ENCODE results near the gene CCDC137. TPM values are rescaled to one million over a fixed set of nuclear protein-coding genes. Genes with fewer than 3 reads are reported as not detected.

The CCDC137 gene
- total RNA-seq, 2 donors from 2014 or later: 7.3 to 10.8 TPM

- no peak for ATAC-seq (ENCODE audit: insufficient number of reproducible peaks, low FRiP score, low read depth)
- DNase-seq (ENCODE audit: low spot score): no peak
- no peak for TF ChIP-seq CTCF (IDR thresholded peaks at IDR 0.05)
- no peak overlapping the region for H3K27ac ChIP-seq
- no peaks in the 10 kb centered on the region for H3K4me1 ChIP-seq (ENCODE audit: control insufficient read depth in 1 of 2, low read depth in 2 of 2)
- H3K27me3 ChIP-seq (replicated peaks; ENCODE audit: insufficient read depth): no peaks in the 10 kb centered on the region
- peaks cover 87% of the 10 kb centered on the region for H3K36me3 ChIP-seq
- no peak overlapping the region for H3K4me3 ChIP-seq
- H3K9me3 ChIP-seq: no peaks in the 10 kb centered on the region
Observed at GRCh38 chr17:81693509-81694210, 27.1 kb downstream of the CCDC137 start.

- H3K27ac ChIP-seq: no peak overlapping the region
- no peaks in the 10 kb centered on the region for H3K4me1 ChIP-seq (ENCODE audit: control insufficient read depth in 1 of 2, low read depth in 2 of 2)
- no peak for ATAC-seq (ENCODE audit: insufficient number of reproducible peaks, low FRiP score, low read depth)
- no peaks in the 10 kb centered on the region for H3K9me3 ChIP-seq
- TF ChIP-seq CTCF (IDR thresholded peaks at IDR 0.05): no peak
- no peaks in the 10 kb centered on the region for H3K27me3 ChIP-seq (replicated peaks; ENCODE audit: insufficient read depth)
- no peak for DNase-seq (ENCODE audit: low spot score)
- H3K36me3 ChIP-seq: peaks cover 77% of the 10 kb centered on the region
- H3K4me3 ChIP-seq: no peak overlapping the region
Observed at GRCh38 chr17:81694810-81695209, 28.3 kb downstream of the CCDC137 start.

GRCh38 chr17:81695211-81695610 is 28.7 kb downstream of the CCDC137 start:
- peaks cover 75% of the 10 kb centered on the region for H3K36me3 ChIP-seq
- no peak for ATAC-seq (ENCODE audit: insufficient number of reproducible peaks, low FRiP score, low read depth)

GRCh38 chr17:81695801-81696200 is 29.3 kb downstream of the CCDC137 start:
- no peaks in the 10 kb centered on the region for H3K4me1 ChIP-seq (ENCODE audit: control insufficient read depth in 1 of 2, low read depth in 2 of 2)
- DNase-seq (ENCODE audit: low spot score) (no peak), ATAC-seq (ENCODE audit: insufficient number of reproducible peaks, low FRiP score, low read depth) (no peak)
- H3K27ac ChIP-seq: no peak overlapping the region
- H3K9me3 ChIP-seq: no peaks in the 10 kb centered on the region
- no peak overlapping the region for H3K4me3 ChIP-seq
- H3K36me3 ChIP-seq: peaks cover 72% of the 10 kb centered on the region
- no peaks in the 10 kb centered on the region for H3K27me3 ChIP-seq (replicated peaks; ENCODE audit: insufficient read depth)
- no peak for TF ChIP-seq CTCF (IDR thresholded peaks at IDR 0.05)

More at GRCh38 chr17:81695211-81695610, 28.7 kb downstream of the CCDC137 start:
- H3K9me3 ChIP-seq: no peaks in the 10 kb centered on the region
- no peaks in the 10 kb centered on the region for H3K4me1 ChIP-seq (ENCODE audit: control insufficient read depth in 1 of 2, low read depth in 2 of 2)
- no peak for DNase-seq (ENCODE audit: low spot score)
- no peak overlapping the region for H3K27ac ChIP-seq
- H3K4me3 ChIP-seq: no peak overlapping the region
- TF ChIP-seq CTCF (IDR thresholded peaks at IDR 0.05): no peak
- no peaks in the 10 kb centered on the region for H3K27me3 ChIP-seq (replicated peaks; ENCODE audit: insufficient read depth)

GRCh38 chr17:81696218-81696941 is 29.8 kb downstream of the CCDC137 start:
- peaks cover 70% of the 10 kb centered on the region for H3K36me3 ChIP-seq
- no peak for ATAC-seq (ENCODE audit: insufficient number of reproducible peaks, low FRiP score, low read depth)

More at GRCh38 chr17:81696218-81696941, 29.8 kb downstream of the CCDC137 start:
- Histone ChIP-seq H3K4me1 (ENCODE audit: control insufficient read depth in 1 of 2, low read depth in 2 of 2) (peaks cover 0 to 3% of the 10 kb centered on the region in 2 donors), H3K27me3 (replicated peaks; ENCODE audit: insufficient read depth) (no peaks in the 10 kb centered on the region), H3K27ac (no peak overlapping the region), H3K9me3 (no peaks in the 10 kb centered on the region), H3K4me3 (no peak overlapping the region)
- DNase-seq (ENCODE audit: low spot score): no peak
- no peak for TF ChIP-seq CTCF (IDR thresholded peaks at IDR 0.05)

Data from thoracic aorta (tissue), 2 donors.